ENCODE measurements around the gene CDK15.

The CDK15 gene

GRCh38 chr2:201913201-201913600 lies 106.9 kb downstream of the CDK15 start:
- no peak for DNase-seq

GRCh38 chr2:201915446-201915845 lies 109.1 kb downstream of the CDK15 start:
- DNase-seq: no peak

- DNase-seq: no peak
Observed at GRCh38 chr2:201916565-201916964, 110.2 kb downstream of the CDK15 start.

DNA sequence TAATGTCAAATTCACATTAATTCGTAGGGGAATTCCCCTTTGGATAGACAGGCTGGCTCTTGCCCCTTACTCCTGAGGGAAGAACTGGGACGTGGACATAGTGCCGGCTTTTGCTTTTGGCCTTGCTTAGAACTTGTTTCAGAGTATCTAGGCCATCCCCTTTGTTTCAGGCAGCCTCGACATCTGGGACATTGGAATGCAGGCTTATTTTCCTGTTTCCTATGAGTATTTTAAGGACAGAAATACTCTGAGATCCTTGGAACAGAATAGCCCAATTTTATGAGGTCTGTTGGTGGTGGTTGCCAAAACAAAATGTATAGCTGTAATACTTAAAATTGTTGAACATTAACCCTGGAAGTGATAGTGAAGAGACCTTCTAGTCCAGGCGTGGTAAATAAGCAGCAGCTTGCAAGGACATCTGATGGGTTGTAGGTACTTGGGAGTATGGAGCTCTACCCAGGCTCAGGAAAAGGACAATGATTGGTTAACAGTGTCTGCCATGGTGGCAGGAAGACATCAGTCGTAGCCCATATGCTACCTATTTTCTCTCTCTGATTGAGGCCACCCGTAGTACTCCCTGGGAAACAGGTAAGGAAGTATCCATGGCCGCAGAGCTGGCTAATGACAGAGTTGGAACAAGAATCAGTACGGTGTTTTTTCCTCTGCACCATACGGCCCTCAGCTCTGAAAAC lies 112.4 kb downstream of the CDK15 start:
- no peak for DNase-seq

GRCh38 chr2:201919308-201919634 lies 112.9 kb downstream of the CDK15 start:
- DNase-seq: no peak

- no peak for DNase-seq
Observed at GRCh38 chr2:201923436-201924328, 117.3 kb downstream of the CDK15 start.

DNA sequence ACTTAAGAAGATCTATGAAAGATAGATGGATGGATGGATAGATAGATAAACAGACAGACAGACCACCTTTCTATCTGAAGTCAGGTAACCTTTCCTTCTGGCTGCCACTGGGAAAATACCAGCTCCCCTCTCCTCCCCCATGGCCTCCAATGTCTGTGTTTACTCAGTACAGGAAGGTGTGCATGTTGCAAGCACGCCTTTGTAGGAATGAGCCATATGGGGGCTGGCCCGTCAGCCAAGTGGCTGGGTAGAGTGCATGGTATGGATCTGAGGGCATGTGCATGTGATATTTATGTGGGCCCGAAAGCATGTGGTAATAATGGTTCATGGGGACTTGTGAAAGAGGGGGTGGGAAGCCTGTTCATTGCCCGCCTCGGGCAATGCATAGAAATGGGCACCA lies 118.1 kb downstream of the CDK15 start:
- no peak for DNase-seq

DNA sequence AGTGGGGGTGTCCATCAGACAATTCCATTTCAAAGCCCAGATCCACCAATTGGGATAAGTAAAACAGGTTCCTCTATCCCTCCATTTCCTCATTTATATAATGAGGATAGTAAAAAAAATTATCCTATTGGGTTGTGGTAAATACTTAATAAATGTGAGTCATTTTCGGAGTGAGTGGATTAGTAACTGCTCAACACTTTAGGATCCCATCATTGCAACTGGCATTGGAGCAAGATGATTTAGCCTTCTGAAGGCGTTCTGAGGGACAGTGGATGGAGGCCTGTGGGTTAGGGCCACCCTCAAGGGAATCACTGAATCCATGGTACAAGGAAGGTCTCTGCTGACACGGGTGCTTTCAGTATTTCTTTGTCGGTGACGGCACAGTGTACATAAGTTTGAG lies 118.7 kb downstream of the CDK15 start:
- no peak for DNase-seq

DNA sequence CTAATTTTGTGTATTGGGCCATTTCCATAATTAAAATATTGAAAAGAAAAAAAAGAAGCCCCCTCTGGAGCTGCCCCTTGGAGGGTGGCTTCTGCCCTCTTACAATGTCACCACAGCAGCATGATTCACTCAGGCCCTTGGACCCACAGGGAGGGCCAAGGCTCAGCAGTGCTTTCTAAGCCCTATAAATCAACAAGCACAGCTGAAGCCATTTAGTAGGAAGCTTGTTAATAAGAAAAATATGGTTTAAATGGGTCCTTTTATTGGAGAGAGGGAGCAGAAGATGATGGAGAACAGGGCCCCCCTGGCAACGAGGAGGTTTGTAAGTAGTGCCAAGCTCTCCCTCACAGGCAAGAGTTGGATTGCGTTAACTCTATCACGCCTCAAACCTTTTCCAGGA lies 119.7 kb downstream of the CDK15 start:
- DNase-seq: no peak

DNA sequence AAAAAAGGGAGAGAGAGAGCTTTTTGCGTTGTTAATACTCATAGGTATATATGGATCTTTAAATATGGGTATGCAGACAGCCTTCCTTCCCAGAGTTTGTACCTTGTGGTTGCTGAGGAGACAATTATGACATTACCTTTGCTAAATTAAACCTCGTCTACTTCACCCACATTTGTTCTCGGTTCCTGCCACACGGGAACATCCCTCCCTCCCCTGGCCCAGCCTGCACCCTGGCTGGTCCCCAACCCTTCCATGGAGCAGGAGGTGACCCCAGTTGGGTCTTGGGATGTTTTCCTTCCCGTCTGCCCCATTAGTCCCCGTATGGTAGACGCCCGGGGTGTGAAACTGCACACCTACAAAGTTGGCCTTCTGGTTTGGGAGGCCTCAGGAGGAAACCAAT lies 122.0 kb downstream of the CDK15 start:
- no peak for DNase-seq

GRCh38 chr2:201929281-201930026 lies 123.1 kb downstream of the CDK15 start:
- no peak for DNase-seq

DNA sequence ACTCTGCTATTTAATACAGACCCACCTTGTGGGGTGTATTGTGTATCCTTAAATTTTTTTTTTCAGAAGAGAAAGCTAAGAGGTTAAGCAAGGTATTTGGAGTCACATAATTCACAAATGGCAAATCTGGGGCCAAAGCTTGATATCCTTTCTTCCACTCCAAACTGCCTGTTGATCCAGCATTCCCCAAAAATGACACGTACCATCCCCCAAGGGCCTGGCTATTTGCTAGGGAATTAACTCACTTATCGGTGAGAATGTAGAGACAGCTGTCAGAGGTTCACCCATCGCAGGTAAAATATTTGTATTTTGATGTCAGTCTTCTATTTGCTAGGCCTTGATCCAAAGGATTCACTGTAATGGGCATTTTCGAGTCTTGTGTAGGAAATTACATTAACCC lies 123.7 kb downstream of the CDK15 start:
- no peak for DNase-seq

DNA sequence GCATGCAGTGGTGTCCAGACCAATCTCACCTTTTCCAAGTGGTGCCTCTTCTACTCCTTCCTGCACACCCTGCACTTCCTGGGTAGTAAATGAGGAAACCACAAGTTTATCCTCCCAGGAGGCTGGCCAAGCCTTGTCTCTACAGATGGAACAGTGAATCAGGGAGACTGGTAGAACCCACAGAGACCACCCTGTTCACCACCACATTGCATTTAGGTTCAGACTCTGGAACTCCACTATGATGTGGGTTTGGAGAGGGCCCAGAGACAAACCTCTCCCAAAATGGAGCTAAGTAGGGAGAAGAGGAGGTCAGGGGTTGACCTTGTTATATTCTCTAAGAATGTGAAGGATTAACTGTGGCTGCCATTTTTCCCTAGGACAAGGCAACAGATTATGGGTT lies 124.5 kb downstream of the CDK15 start:
- no peak for DNase-seq

DNA sequence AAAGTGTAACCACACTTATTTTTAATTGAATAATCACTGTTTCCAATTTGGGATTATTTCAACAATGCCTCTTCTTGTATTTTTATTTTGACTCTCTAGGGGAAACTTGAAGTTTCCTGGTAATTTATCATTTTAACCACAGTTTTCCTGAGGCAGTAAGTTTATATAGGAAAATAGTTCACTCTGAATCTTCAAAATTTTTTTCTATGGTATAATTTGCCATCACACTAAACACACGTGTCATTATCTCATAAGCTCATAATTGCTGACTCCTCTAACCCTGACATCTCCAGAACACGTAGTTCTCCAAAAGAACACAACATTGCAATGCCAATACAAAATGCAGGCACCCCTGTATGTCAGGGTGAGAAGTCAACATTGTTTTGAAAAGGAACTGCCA lies 125.1 kb downstream of the CDK15 start:
- DNase-seq: no peak

- no peak for DNase-seq
Observed at GRCh38 chr2:201931951-201932350, 125.6 kb downstream of the CDK15 start.

GRCh38 chr2:201932511-201932910 lies 126.2 kb downstream of the CDK15 start:
- no peak for DNase-seq

DNA sequence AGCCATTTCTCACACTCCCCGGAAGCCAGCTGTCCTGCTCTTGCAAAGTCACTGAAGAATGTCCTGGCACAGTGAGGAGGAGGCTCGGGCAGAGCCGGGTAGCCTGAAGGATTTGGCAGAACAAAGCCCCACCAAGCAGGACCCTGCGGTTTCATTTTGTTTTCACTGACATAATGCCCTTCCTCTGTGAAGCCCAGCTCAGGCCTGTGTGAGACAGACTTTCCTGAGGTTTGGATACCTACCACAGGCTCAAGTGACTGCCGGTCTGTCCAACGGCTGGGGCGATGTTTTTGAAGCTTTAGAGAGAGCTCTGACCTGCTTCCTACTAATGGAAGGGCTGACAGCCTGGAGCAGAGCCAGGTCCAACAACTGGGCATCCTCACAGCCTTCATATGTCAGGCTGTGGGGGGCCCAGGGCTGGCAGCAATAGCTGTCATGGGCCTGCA lies 127.5 kb downstream of the CDK15 start:
- DNase-seq: no peak

DNA sequence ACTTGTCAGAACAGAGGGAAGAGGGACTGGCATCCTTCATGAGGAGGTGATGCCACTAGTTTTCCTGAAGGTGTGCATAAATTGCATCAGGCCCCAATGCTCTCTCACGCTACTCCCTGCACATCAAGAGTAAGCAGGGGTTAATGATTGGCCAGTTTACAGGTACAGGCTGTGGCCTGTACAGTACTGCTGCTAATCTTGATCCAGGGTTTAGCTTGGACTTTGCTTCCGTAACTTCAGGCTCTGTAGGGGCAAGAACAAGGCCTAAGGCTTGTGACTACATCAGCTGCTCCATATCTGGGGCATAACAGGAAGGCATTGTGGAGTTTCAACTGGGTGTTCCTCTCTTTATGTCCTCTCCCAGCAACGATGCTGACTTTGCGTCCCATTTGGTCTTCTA lies 130.5 kb downstream of the CDK15 start:
- no peak for DNase-seq

DNA sequence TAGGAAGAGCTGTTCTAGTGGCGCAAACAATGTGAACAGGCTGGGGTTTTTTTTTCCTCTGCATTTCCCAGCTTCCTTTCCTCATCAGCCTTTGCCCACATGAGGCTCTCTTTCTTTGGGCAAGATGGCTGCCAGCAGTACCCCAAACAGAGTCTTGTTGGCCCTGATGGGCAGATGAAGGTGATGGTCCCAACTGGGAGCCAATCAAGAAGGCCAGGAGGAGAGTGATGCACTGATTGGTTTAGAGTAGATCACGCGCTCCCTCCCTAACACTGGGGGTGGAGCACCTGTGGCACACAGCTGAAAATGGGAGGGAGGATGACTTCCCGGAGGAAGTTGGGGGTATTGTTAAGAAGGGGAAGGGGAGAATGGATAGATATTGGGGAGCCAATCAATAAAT lies 131.0 kb downstream of the CDK15 start:
- DNase-seq: no peak

DNA sequence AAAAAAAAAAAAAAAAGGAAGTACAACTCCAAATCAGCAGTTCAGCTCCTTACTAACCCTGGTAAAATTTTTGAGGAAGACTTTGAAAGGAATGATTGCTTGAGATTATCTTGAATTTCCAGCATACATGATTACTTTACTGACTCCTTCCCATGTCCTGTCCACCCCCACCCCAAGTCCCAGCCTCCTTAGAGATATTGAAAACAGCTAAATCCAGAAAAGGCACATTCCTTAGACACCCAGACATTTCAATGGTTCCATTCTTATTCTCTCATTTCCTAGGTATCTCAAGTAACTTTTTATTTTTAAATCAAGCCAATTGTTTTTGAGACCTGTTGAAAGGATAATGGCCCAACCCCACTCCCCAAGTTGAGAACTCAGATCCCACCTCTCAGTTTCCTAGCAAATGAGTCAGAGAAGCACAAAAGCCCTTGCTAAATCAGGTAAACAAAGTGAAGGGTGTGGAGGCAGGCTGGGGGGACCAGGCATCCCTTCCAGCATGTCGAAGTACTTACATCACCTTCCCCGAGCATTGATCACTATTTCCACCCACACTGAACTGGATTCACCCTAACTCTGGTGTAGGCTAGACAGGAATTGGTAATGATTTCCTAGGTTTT lies 131.9 kb downstream of the CDK15 start:
- no peak for DNase-seq

- no peak for DNase-seq
Observed at GRCh38 chr2:201938781-201939180, 132.4 kb downstream of the CDK15 start.

- no peak for DNase-seq
Observed at GRCh38 chr2:201939453-201939941, 133.2 kb downstream of the CDK15 start.

DNA sequence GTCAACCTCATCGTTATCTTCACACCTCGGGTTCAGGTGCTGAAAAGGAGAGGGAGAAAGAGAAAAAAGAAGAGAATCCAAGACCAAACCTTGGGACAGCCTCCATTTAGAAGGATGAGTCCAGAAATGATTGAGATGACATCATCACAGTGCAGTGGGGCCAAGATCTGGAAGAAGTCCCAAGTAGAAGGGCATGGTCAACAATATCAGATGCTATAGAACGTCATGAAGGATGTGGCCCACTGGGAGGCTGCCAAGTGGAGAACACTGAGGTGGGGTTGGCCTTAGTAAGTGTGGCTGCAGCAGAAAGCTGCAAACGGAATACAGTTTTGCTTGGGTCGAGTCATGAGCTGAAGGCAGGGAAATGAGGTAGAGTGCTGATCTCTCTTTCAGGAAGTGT lies 136.2 kb downstream of the CDK15 start:
- DNase-seq: no peak

Measured in stimulated activated CD4-positive, alpha-beta T cell treated with anti-CD3 and anti-CD28 coated beads, Interleukin-2, amount 100 ng/mL, for 24 hours (primary cell).